Bronchial epithelial cell (primary cell): Measurements from ENCODE around the gene EIF4E3. TPM values are rescaled to one million over a fixed set of nuclear protein-coding genes. Genes with fewer than 3 reads are reported as not detected.

Experiments
- DNase-seq: peaks from one replicate; pipeline ENCODE4 v3.0.0-alpha.2; 2010; ENCODE audit warnings: low read depth
- FAIRE-seq: peaks from 2 replicates; lab custom pipeline; 2011; peaks lifted over from hg19 to GRCh38; lab: Jason Lieb, UNC
- H3K27me3 ChIP-seq: 2 replicates; pipeline ENCODE4 v1.5.1; 2011; ENCODE audit warnings: low read length; ENCODE audit not compliant: control insufficient read depth, insufficient read depth
- H3K36me3 ChIP-seq: 2 replicates; pipeline ENCODE4 v1.5.1; 2011; ENCODE audit warnings: low read length; ENCODE audit not compliant: control insufficient read depth, insufficient read depth
- H3K4me3 ChIP-seq: 2 replicates; pipeline ENCODE4 v1.5.1; 2011; ENCODE audit warnings: mild to moderate bottlenecking, low read depth, low read length, control low read depth
- total RNA-seq: library from RNA; depleted of rRNA; stranded (reverse); fragments of >200 nt; gene quantifications from 2 replicates; pipeline ENCODE4 v1.2.1, GENCODE V29; 2014
- TF ChIP-seq, protein P1 (sequence below): IDR thresholded peaks from 2 replicates; pipeline ENCODE4 v1.5.1; 2011; ENCODE audit warnings: mild to moderate bottlenecking, moderate library complexity, low read length, control low read depth, inconsistent platforms; ENCODE audit not compliant: insufficient read depth, severe bottlenecking

The EIF4E3 gene
- total RNA-seq, 1 donor from 2014 or later, result 2.1 TPM

DNA sequence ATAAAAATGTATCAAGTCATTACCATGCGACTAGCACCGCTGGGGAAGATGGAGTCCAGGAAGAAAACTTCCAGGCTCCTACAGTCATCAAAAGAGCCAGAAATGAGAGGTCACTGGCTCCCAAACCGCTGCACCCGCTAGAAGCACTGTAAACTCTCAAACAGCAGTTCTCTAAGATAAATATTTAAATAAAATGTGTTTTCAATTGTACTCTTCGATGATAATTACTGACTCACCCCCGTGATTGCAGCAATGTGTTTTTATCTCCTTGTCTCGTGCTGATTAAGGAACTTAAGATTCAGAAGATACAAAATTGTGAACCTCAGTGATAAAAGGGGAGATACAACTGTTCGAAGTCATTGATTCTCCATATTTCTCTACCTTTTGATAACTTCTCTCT lies 95.9 kb downstream of the EIF4E3 start:
- no peak overlapping the region for H3K4me3 ChIP-seq
- TF ChIP-seq, protein P1, sequence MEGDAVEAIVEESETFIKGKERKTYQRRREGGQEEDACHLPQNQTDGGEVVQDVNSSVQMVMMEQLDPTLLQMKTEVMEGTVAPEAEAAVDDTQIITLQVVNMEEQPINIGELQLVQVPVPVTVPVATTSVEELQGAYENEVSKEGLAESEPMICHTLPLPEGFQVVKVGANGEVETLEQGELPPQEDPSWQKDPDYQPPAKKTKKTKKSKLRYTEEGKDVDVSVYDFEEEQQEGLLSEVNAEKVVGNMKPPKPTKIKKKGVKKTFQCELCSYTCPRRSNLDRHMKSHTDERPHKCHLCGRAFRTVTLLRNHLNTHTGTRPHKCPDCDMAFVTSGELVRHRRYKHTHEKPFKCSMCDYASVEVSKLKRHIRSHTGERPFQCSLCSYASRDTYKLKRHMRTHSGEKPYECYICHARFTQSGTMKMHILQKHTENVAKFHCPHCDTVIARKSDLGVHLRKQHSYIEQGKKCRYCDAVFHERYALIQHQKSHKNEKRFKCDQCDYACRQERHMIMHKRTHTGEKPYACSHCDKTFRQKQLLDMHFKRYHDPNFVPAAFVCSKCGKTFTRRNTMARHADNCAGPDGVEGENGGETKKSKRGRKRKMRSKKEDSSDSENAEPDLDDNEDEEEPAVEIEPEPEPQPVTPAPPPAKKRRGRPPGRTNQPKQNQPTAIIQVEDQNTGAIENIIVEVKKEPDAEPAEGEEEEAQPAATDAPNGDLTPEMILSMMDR, result no peak
- H3K36me3 ChIP-seq, result no peaks in the 10 kb centered on the region
- FAIRE-seq, result no peak
- no peaks in the 10 kb centered on the region for H3K27me3 ChIP-seq
- DNase-seq, result no peak

DNA sequence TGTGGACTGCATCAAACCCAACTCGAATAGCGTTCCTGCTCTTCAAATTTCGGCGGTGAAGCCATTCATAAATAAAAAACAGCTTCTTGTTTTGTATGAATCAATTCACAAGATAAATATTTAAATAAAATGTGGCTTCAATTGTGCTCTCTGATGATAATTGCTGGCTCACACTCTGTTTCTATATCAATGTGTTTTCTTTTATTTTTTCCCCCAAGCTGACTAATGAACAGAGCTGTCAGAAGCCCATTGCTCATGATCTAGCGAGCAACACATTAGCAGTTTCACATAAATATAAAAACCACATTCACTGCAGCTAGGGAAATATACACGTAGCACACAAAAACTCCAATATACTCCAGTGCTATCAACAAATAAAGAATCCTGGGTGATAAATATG lies 96.7 kb downstream of the EIF4E3 start:
- Histone ChIP-seq H3K36me3 (no peaks in the 10 kb centered on the region), H3K4me3 (no peak overlapping the region), H3K27me3 (no peaks in the 10 kb centered on the region)
- DNase-seq (no peak), FAIRE-seq (no peak)
- TF ChIP-seq, protein P1, result no peak

DNA sequence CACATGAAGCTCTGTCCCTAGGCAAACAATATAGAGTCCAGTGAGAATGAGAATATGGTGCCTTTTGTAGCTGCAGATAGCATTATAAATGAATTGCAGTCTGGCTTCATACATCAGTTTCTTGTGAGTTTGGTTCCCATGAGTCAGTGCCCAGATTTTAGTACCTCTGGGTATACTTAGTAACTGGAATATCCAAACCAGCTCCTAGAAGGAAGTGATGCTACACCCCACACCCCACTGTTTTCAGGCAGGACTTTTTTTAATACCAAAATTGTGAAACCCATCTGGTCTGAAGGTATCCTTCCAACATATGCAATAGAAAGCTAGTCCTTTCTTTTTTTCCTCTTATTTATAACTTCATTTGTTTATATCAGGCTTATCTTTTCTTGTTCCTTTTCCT lies 99.5 kb downstream of the EIF4E3 start:
- DNase-seq (no peak), FAIRE-seq (no peak)

More for the DNA sequence above, 99.5 kb downstream of the EIF4E3 start:
- TF ChIP-seq, protein P1, result no peak
- H3K36me3 ChIP-seq, result no peaks in the 10 kb centered on the region
- no peak overlapping the region for H3K4me3 ChIP-seq
- peaks cover 2% of the 10 kb centered on the region for H3K27me3 ChIP-seq

Other genes starting within 250 kb of the EIF4E3 start
- 33.2 and 33.3 TPM in 2 replicates for gene FOXP1, start 141.7 kb downstream of the EIF4E3 start, total RNA-seq
- gene GPR27, start 28.5 kb upstream of the EIF4E3 start, total RNA-seq, result 0.38 and 0.53 TPM in 2 replicates
- not detected in 2 replicates for gene PROK2, start 59.7 kb upstream of the EIF4E3 start, total RNA-seq